ENCODE results near the gene ZNF300.
"Not testable (repeated sequence)": the region's sequence is repeated elsewhere in the genome, so short reads cannot be mapped to it uniquely, and the experiment has no call there.

The ZNF300 gene

GRCh38 chr5:150845185-150845859 is 59.5 kb downstream of the ZNF300 start:
- DNase-seq = not testable (repeated sequence)

Measured in CD4-positive, alpha-beta T cell treated with Interleukin-17A for 4 hours (primary cell).